HEK293 (cell line): ENCODE results near the gene DLD.

Experiments used
- CTCF ChIA-PET: fragments of 350-600 bp; formaldehyde crosslinking; extraction: SDS; loops from one replicate; lab custom pipeline; 2021; ENCODE audit warnings: antibody characterized with exemption; lab: Yijun Ruan, JAX
- POLR2A ChIA-PET: fragments of 300-600 bp; formaldehyde crosslinking; extraction: SDS; loops from one replicate; lab custom pipeline; 2020; ENCODE audit warnings: antibody characterized with exemption, inconsistent platforms; lab: Yijun Ruan, JAX
- H3K27ac ChIP-seq: fragments of 200-500 bp; sonication (Bioruptor generic); 2 replicates; pipeline ENCODE4 v1.5.1; 2014; ENCODE audit warnings: low read depth, low read length, control low read depth, inconsistent platforms; ENCODE audit errors: extremely low read depth
- H3K36me3 ChIP-seq, 2 experiments: fragments of 200-500 bp in 1 of 2; sonication (Bioruptor generic) in 1 of 2; 1 replicate in 1 of 2; 2 replicates in 1 of 2; pipeline ENCODE4 v1.5.1; 2014 to 2017; ENCODE audit warnings: inconsistent platforms in 2 of 2, low read length in 2 of 2; ENCODE audit not compliant: control insufficient read depth in 2 of 2, insufficient read depth in 1 of 2
- H3K4me1 ChIP-seq: fragments of 200-500 bp; sonication (Bioruptor generic); 2 replicates; pipeline ENCODE4 v1.5.1; 2014; ENCODE audit warnings: mild to moderate bottlenecking, low read length, inconsistent platforms; ENCODE audit not compliant: control insufficient read depth, insufficient read depth
- H3K4me3 ChIP-seq: 2 replicates; pipeline ENCODE4 v1.5.1; 2011; ENCODE audit warnings: low read depth, mild to moderate bottlenecking, control low read depth, low read length, moderate library complexity
- H3K9me3 ChIP-seq: fragments of 200-500 bp; sonication (Bioruptor generic); 2 replicates; pipeline ENCODE4 v1.5.1; 2014; ENCODE audit warnings: low read depth, low read length, inconsistent platforms; ENCODE audit not compliant: control insufficient read depth, insufficient read depth
- BCL11A ChIP-seq: fragments of 450-650 bp; formaldehyde crosslinking; IDR thresholded peaks from 2 replicates; pipeline ENCODE4 v1.5.1; 2016; ENCODE audit warnings: low read depth, missing biosample characterization, missing genetic modification characterization
- HOXC10 ChIP-seq: sonication (generic); formaldehyde crosslinking; IDR thresholded peaks from 2 replicates; pipeline ENCODE4 v1.8.1; 2023; ENCODE audit warnings: mild to moderate bottlenecking, missing genetic modification reagents
- IKZF3 ChIP-seq: fragments of 450-650 bp; IDR thresholded peaks from 2 replicates; pipeline ENCODE4 v1.5.0; 2018; ENCODE audit warnings: missing biosample characterization, mild to moderate bottlenecking, missing genetic modification characterization, moderate library complexity
- KLF8 ChIP-seq: fragments of 450-650 bp; formaldehyde crosslinking; IDR thresholded peaks from 2 replicates; pipeline ENCODE4 v1.5.1; 2016; ENCODE audit warnings: missing biosample characterization, missing genetic modification characterization
- KLF9 ChIP-seq: fragments of 450-650 bp; formaldehyde crosslinking; IDR thresholded peaks from 2 replicates; pipeline ENCODE4 v1.5.1; 2016; ENCODE audit warnings: missing biosample characterization, missing genetic modification characterization, low read depth
- OVOL3 ChIP-seq: fragments of 450-650 bp; formaldehyde crosslinking; IDR thresholded peaks from 2 replicates; pipeline ENCODE4 v1.5.1; 2016; ENCODE audit warnings: missing biosample characterization, missing genetic modification characterization
- PRDM10 ChIP-seq: fragments of 450-650 bp; formaldehyde crosslinking; IDR thresholded peaks from 2 replicates; pipeline ENCODE4 v1.5.1; 2016; ENCODE audit warnings: missing biosample characterization, missing genetic modification characterization
- PRDM6 ChIP-seq: fragments of 450-650 bp; formaldehyde crosslinking; IDR thresholded peaks from 2 replicates; pipeline ENCODE4 v1.5.1; 2017; ENCODE audit warnings: missing biosample characterization, missing genetic modification characterization
- SCRT1 ChIP-seq: fragments of 450-650 bp; formaldehyde crosslinking; IDR thresholded peaks from 2 replicates; pipeline ENCODE4 v1.5.1; 2016; ENCODE audit warnings: missing biosample characterization, missing genetic modification characterization, borderline replicate concordance
- ZBTB21 ChIP-seq: fragments of 450-650 bp; formaldehyde crosslinking; IDR thresholded peaks from 2 replicates; pipeline ENCODE4 v1.5.1; 2017; ENCODE audit warnings: missing biosample characterization, missing genetic modification characterization
- ZNF133 ChIP-seq: fragments of 450-650 bp; formaldehyde crosslinking; IDR thresholded peaks from 2 replicates; pipeline ENCODE4 v1.5.1; 2016; ENCODE audit warnings: missing biosample characterization, missing genetic modification characterization
- ZNF155 ChIP-seq: fragments of 450-650 bp; formaldehyde crosslinking; IDR thresholded peaks from 2 replicates; pipeline ENCODE4 v1.5.1; 2016; ENCODE audit warnings: missing biosample characterization, missing genetic modification characterization
- ZNF175 ChIP-seq: fragments of 450-650 bp; formaldehyde crosslinking; IDR thresholded peaks from 2 replicates; pipeline ENCODE4 v1.5.1; 2016; ENCODE audit warnings: missing biosample characterization, missing genetic modification characterization
- ZNF211 ChIP-seq: fragments of 450-650 bp; formaldehyde crosslinking; IDR thresholded peaks from 2 replicates; pipeline ENCODE4 v1.5.1; 2016; ENCODE audit warnings: low read depth, missing biosample characterization, missing genetic modification characterization
- ZNF239 ChIP-seq: fragments of 450-650 bp; formaldehyde crosslinking; IDR thresholded peaks from 2 replicates; pipeline ENCODE4 v1.5.1; 2016; ENCODE audit warnings: missing biosample characterization, missing genetic modification characterization
- ZNF266 ChIP-seq: fragments of 450-650 bp; formaldehyde crosslinking; IDR thresholded peaks from 2 replicates; pipeline ENCODE4 v1.5.1; 2016; ENCODE audit warnings: missing biosample characterization, missing genetic modification characterization, low read depth
- ZNF302 ChIP-seq: fragments of 450-650 bp; formaldehyde crosslinking; IDR thresholded peaks from 2 replicates; pipeline ENCODE4 v1.5.1; 2016; ENCODE audit warnings: missing biosample characterization, missing genetic modification characterization, low read depth
- ZNF335 ChIP-seq: fragments of 450-650 bp; formaldehyde crosslinking; conservative IDR thresholded peaks from 2 replicates; pipeline ENCODE4 v1.5.1; 2016; ENCODE audit warnings: missing biosample characterization, missing genetic modification characterization
- ZNF37A ChIP-seq: fragments of 450-650 bp; IDR thresholded peaks from 2 replicates; pipeline ENCODE4 v1.5.1; 2018; ENCODE audit warnings: missing biosample characterization, missing genetic modification characterization
- ZNF426 ChIP-seq: fragments of 450-650 bp; formaldehyde crosslinking; IDR thresholded peaks from 2 replicates; pipeline ENCODE4 v1.5.1; 2017; ENCODE audit warnings: missing biosample characterization, missing genetic modification characterization, mild to moderate bottlenecking, inconsistent platforms, moderate library complexity
- ZNF473 ChIP-seq: fragments of 450-650 bp; formaldehyde crosslinking; IDR thresholded peaks from 2 replicates; pipeline ENCODE4 v1.5.1; 2017; ENCODE audit warnings: missing biosample characterization, missing genetic modification characterization
- ZNF596 ChIP-seq: fragments of 450-650 bp; IDR thresholded peaks from 2 replicates; pipeline ENCODE4 v1.5.0; 2018; ENCODE audit warnings: missing biosample characterization, mild to moderate bottlenecking, missing genetic modification characterization, moderate library complexity
- ZNF629 ChIP-seq: fragments of 450-650 bp; formaldehyde crosslinking; IDR thresholded peaks from 2 replicates; pipeline ENCODE4 v1.5.1; 2017; ENCODE audit warnings: missing biosample characterization, missing genetic modification characterization
- ZNF645 ChIP-seq: fragments of 450-650 bp; formaldehyde crosslinking; IDR thresholded peaks from 2 replicates; pipeline ENCODE4; 2016; ENCODE audit warnings: missing biosample characterization, missing genetic modification characterization
- ZNF658 ChIP-seq: fragments of 450-650 bp; formaldehyde crosslinking; IDR thresholded peaks from 2 replicates; pipeline ENCODE4; 2016; ENCODE audit warnings: missing biosample characterization, missing genetic modification characterization
- ZNF791 ChIP-seq: fragments of 450-650 bp; formaldehyde crosslinking; IDR thresholded peaks from 2 replicates; pipeline ENCODE4 v1.5.1; 2016; ENCODE audit warnings: missing biosample characterization, missing genetic modification characterization
- ZNF792 ChIP-seq: fragments of 450-650 bp; formaldehyde crosslinking; IDR thresholded peaks from 2 replicates; pipeline ENCODE4 v1.5.1; 2016; ENCODE audit warnings: missing biosample characterization, missing genetic modification characterization
- ZNF830 ChIP-seq: fragments of 450-650 bp; IDR thresholded peaks from 2 replicates; pipeline ENCODE4 v1.5.0; 2018; ENCODE audit warnings: missing biosample characterization, missing genetic modification characterization, low read depth, mild to moderate bottlenecking, moderate library complexity
- ZNF843 ChIP-seq: fragments of 450-650 bp; formaldehyde crosslinking; IDR thresholded peaks from 2 replicates; pipeline ENCODE4 v1.5.1; 2016; ENCODE audit warnings: missing biosample characterization, missing genetic modification characterization

Gene DLD

GRCh38 chr7:107961405-107961804 is 70.4 kb downstream of the DLD start:
- POLR2A ChIA-PET = no interaction called here
- H3K27ac ChIP-seq = no peak overlapping the region
- CTCF ChIA-PET = interaction anchor here (0.5 kb wide), 1 partner anchor 11 kb away, joined by 3 read pairs; no protein-coding TSS in a partner anchor
- H3K4me1 ChIP-seq = no peaks in the 10 kb centered on the region
- TF ChIP-seq ZNF473 (tag by site-specific recombination) = no peak
- TF ChIP-seq ZNF335 (tag by site-specific recombination) = no peak
- TF ChIP-seq ZNF629 = peak; percentile 14; the same call in 1 of the 2 replicates
- no peak for TF ChIP-seq ZNF133 (tag by site-specific recombination)
- no peak for TF ChIP-seq KLF9 (tag by site-specific recombination)
- TF ChIP-seq PRDM6 (tag by site-specific recombination) = no peak
- no peak for TF ChIP-seq SCRT1
- H3K4me3 ChIP-seq = no peak overlapping the region
- H3K36me3 ChIP-seq = peaks cover 16 to 61% of the 10 kb centered on the region in 2 experiments
- H3K9me3 ChIP-seq = no peaks in the 10 kb centered on the region

GRCh38 chr7:107962817-107963216 is 71.8 kb downstream of the DLD start:
- Histone ChIP-seq H3K27ac (no peak overlapping the region), H3K4me1 (no peaks in the 10 kb centered on the region), H3K4me3 (no peak overlapping the region), H3K9me3 (no peaks in the 10 kb centered on the region), H3K36me3 (peaks cover 16 to 52% of the 10 kb centered on the region in 2 experiments)
- TF ChIP-seq ZNF473 (tag by site-specific recombination) = no peak
- TF ChIP-seq ZNF239 (tag by site-specific recombination) = no peak
- no peak for TF ChIP-seq ZNF658 (tag by site-specific recombination)
- no peak for TF ChIP-seq ZNF155 (tag by site-specific recombination)
- TF ChIP-seq ZNF211 (tag by site-specific recombination) = no peak
- TF ChIP-seq ZNF302 (tag by site-specific recombination) = no peak
- TF ChIP-seq ZNF37A (tag by site-specific recombination) = no peak
- TF ChIP-seq PRDM10 (tag by site-specific recombination) = no peak
- POLR2A ChIA-PET = no interaction called here
- CTCF ChIA-PET = no interaction called here

- CTCF ChIA-PET = no interaction called here
- POLR2A ChIA-PET = no interaction called here
- peaks cover 16 to 43% of the 10 kb centered on the region in 2 experiments for H3K36me3 ChIP-seq
- TF ChIP-seq HOXC10 (no peak), KLF8 (tag by site-specific recombination) (no peak), ZNF175 (tag by site-specific recombination) (no peak), BCL11A (tag by site-specific recombination) (no peak), ZNF426 (tag by site-specific recombination) (no peak), ZNF645 (no peak), ZNF843 (tag by site-specific recombination) (no peak), ZNF830 (no peak), IKZF3 (tag by site-specific recombination) (no peak), ZNF792 (no peak), OVOL3 (tag by site-specific recombination) (no peak), ZNF596 (tag by site-specific recombination) (no peak), ZNF266 (tag by site-specific recombination) (no peak), ZBTB21 (tag by site-specific recombination) (no peak), ZNF791 (no peak)
These were observed 73.5 kb downstream of the DLD start for GRCh38 chr7:107964510-107964909.

More at GRCh38 chr7:107964510-107964909, 73.5 kb downstream of the DLD start:
- no peaks in the 10 kb centered on the region for H3K9me3 ChIP-seq
- no peaks in the 10 kb centered on the region for H3K4me1 ChIP-seq
- no peak overlapping the region for H3K4me3 ChIP-seq
- H3K27ac ChIP-seq = no peak overlapping the region
